ENCODE measurements around the gene BMERB1.
"Not testable (repeated sequence)": the region's sequence is repeated elsewhere in the genome, so short reads cannot be mapped to it uniquely, and the experiment has no call there.

BMERB1 gene

GRCh38 chr16:15439521-15439920 is 5.1 kb downstream of the BMERB1 start:
- no peak for DNase-seq (ENCODE audit: extremely low read depth, low read depth)
- TF ChIP-seq CTCF (IDR thresholded peaks at IDR 0.05; ENCODE audit: low read depth, low read length) = no peak

- no peak for DNase-seq (ENCODE audit: extremely low read depth, low read depth)
- TF ChIP-seq CTCF (IDR thresholded peaks at IDR 0.05; ENCODE audit: low read depth, low read length) = no peak
These were observed 6.5 kb downstream of the BMERB1 start for GRCh38 chr16:15440852-15441251.

- not testable (repeated sequence) for DNase-seq (ENCODE audit: extremely low read depth, low read depth)
These were observed 7.8 kb downstream of the BMERB1 start for GRCh38 chr16:15442140-15442539.

GRCh38 chr16:15443753-15444152 is 9.4 kb downstream of the BMERB1 start:
- DNase-seq (ENCODE audit: extremely low read depth, low read depth) = no peak
- TF ChIP-seq CTCF (IDR thresholded peaks at IDR 0.05; ENCODE audit: low read depth, low read length) = no peak

- TF ChIP-seq CTCF (IDR thresholded peaks at IDR 0.05; ENCODE audit: low read depth, low read length) = no peak
- no peak for DNase-seq (ENCODE audit: extremely low read depth, low read depth)
These were observed 9.9 kb downstream of the BMERB1 start for GRCh38 chr16:15444264-15444663.

- no peak for TF ChIP-seq CTCF (IDR thresholded peaks at IDR 0.05; ENCODE audit: low read depth, low read length)
- DNase-seq (ENCODE audit: extremely low read depth, low read depth) = no peak
These were observed 11.1 kb downstream of the BMERB1 start for GRCh38 chr16:15445450-15445849.

DNA sequence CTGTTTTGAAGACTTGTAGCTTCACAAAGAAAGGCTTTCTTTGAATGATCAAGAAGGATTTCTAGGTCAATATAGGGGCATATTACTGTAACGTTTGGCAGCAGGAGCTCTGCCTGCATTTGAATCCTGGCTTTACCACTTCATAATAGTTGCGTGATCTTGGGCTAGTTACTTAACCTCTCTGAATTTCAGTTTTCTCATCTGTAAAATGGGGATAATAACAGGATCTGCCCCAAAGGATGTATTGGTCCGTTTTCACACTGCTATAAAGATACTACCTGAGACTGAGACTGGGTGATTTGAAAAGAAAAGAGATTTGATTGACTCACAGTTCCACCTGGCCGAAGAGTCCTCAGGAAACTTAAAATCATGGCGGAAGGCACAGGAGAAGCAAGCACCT is 12.5 kb downstream of the BMERB1 start:
- TF ChIP-seq CTCF (IDR thresholded peaks at IDR 0.05; ENCODE audit: low read depth, low read length) = no peak
- DNase-seq (ENCODE audit: extremely low read depth, low read depth) = no peak

GRCh38 chr16:15450624-15451023 is 16.2 kb downstream of the BMERB1 start:
- DNase-seq (ENCODE audit: extremely low read depth, low read depth) = no peak
- no peak for TF ChIP-seq CTCF (IDR thresholded peaks at IDR 0.05; ENCODE audit: low read depth, low read length)
